NCI-H146 treated with DMSO at 0.1 percent for 48 hours (cell line): ENCODE results near the gene SCUBE2.
"Not testable (repeated sequence)": the region's sequence is repeated elsewhere in the genome, so short reads cannot be mapped to it uniquely, and the experiment has no call there.

Experiments
- DNase-seq: peaks from one replicate; lab custom pipeline; 2025; ENCODE audit not compliant: unreplicated experiment; lab: John Stamatoyannopoulos, UW

The SCUBE2 gene

GRCh38 chr11:9109858-9110731 is 18.7 kb upstream of the SCUBE2 start:
- DNase-seq, result no peak

- DNase-seq, result no peak
Measured at GRCh38 chr11:9104580-9104979, 13.2 kb upstream of the SCUBE2 start.

- DNase-seq, result no peak
Measured at GRCh38 chr11:9103542-9104276, 12.3 kb upstream of the SCUBE2 start.

GRCh38 chr11:9099617-9100016 is 8.2 kb upstream of the SCUBE2 start:
- DNase-seq, result no peak

GRCh38 chr11:9098455-9098854 is 7.1 kb upstream of the SCUBE2 start:
- not testable (repeated sequence) for DNase-seq

GRCh38 chr11:9097186-9097943 is 6.0 kb upstream of the SCUBE2 start:
- not testable (repeated sequence) for DNase-seq

- DNase-seq, result no peak
Measured at GRCh38 chr11:9096427-9096826, 5.0 kb upstream of the SCUBE2 start.

GRCh38 chr11:9095421-9095820 is 4.0 kb upstream of the SCUBE2 start:
- DNase-seq, result no peak

GRCh38 chr11:9094420-9094819 is 3.0 kb upstream of the SCUBE2 start:
- DNase-seq, result no peak

GRCh38 chr11:9092853-9093778 is 1.7 kb upstream of the SCUBE2 start:
- DNase-seq, result no peak

- no peak for DNase-seq
Measured at GRCh38 chr11:9092072-9092471, 673 bp upstream of the SCUBE2 start.

GRCh38 chr11:9090488-9091043 is 833 bp downstream of the SCUBE2 start:
- no peak for DNase-seq

GRCh38 chr11:9089636-9090035 is 1.8 kb downstream of the SCUBE2 start:
- DNase-seq, result no peak

GRCh38 chr11:9089061-9089460 is 2.3 kb downstream of the SCUBE2 start:
- DNase-seq, result no peak

- no peak for DNase-seq
Measured at GRCh38 chr11:9082575-9082974, 8.8 kb downstream of the SCUBE2 start.

GRCh38 chr11:9081153-9081552 is 10.2 kb downstream of the SCUBE2 start:
- no peak for DNase-seq

- no peak for DNase-seq
Measured at GRCh38 chr11:9078113-9079086, 13.0 kb downstream of the SCUBE2 start.

- no peak for DNase-seq
Measured at GRCh38 chr11:9077164-9077563, 14.2 kb downstream of the SCUBE2 start.

- DNase-seq, result no peak
Measured at GRCh38 chr11:9076661-9077060, 14.7 kb downstream of the SCUBE2 start.
